Measurements from ENCODE around the gene SUGP1. TPM values are rescaled to one million over a fixed set of nuclear protein-coding genes. Genes with fewer than 3 reads are reported as not detected.
A peak's percentile ranks its signal among the peaks of the same experiment; 100 is the strongest.

The SUGP1 gene
- total and polyA plus RNA-seq, 2 of the 13 experiments (the other 11 are each of a cell fraction or from before 2014, with no cell fraction given), result 21.6 to 25.9 TPM

DNA sequence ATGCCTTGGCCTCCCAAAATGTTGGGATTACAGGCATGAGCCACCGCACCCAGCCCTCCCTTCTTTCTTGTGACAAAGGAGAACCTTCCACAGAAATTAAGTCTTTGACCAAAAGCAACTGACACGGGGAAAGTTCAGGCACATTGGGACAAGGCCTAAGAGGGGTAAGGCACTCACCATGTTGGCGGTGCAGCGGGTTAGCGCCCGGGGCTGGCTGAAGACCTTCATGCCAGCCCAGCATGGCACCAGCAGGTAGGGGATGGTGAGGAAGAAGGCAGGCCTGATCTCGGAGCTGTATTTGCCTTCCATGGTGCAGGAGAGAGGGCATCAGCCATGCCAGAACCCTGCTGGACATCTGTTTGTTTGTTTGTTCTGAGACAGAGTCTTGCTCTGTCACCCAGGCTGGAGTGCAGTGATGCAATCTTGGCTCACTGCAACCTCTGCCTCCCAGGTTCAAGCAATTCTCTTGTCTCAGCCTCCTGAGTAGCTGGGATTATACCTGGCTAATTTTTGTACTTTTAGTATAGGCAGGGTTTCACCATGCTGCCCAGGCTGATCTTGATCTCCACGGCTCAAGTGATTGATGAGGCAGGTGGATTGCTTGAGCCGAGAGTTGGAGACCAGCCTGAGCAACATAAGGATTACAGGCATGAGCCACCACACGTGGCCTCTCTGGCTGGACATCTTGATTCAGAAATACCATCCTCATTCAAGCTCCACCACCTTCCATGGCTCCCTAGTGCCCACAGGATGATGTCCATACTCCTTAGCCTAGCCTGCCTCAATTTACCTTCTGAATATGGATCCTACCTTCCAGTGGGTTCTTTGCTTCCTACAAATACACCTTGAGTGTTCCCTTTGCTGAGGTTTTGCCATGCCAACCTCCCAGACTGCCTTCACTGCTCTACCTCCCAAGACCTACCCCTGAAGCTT is 51.6 kb downstream of the SUGP1 start:
- POLR2A ChIA-PET, result no interaction called here
- Histone ChIP-seq H3K4me3 (replicated peaks in 1 of 3; ENCODE audit: insufficient read depth in 1 of 3, low read depth in 2 of 3, low read length in 3 of 3) (no peak overlapping the region), H3K36me3 (replicated peaks in 1 of 2; ENCODE audit: control insufficient read depth in 1 of 2, insufficient read depth in 2 of 2, low read length in 2 of 2) (no peaks in the 10 kb centered on the region), H3K27me3 (ENCODE audit: control insufficient read depth in 1 of 2, insufficient read depth in 2 of 2, low read length in 2 of 2) (no peaks in the 10 kb centered on the region; a peak in 1 of 5 replicates), H3K27ac (ENCODE audit: extremely low read length, insufficient read depth, low read length) (no peak overlapping the region), H2AFZ (ENCODE audit: low read length) (no peak overlapping the region), H3K9me3 (ENCODE audit: low read length) (no peaks in the 10 kb centered on the region), H3K4me2 (ENCODE audit: low read depth, low read length) (no peak overlapping the region), H4K20me1 (ENCODE audit: insufficient read depth, low read length) (no peaks in the 10 kb centered on the region), H3K79me2 (ENCODE audit: insufficient read depth, low read length) (no peaks in the 10 kb centered on the region), H3K9ac (ENCODE audit: insufficient read depth, low read depth, low read length) (no peak overlapping the region), H3K4me1 (ENCODE audit: insufficient read depth, low read length) (peaks cover 17% of the 10 kb centered on the region)
- in situ Hi-C loops (cut with HindIII; ENCODE audit: extremely low pct_ligation_motif_present, low pct_unique_long_range_greater_than_20kb), result no loop called here
- CTCF ChIA-PET (ENCODE audit: low intra/inter-chr PET ratio, low total read pairs), result no interaction called here
- ATAC-seq (no peak), DNase-seq (ENCODE audit: low spot score) (no peak), FAIRE-seq (no peak)
- 66% methylated on average over 10 of the region's 10 CpGs for WGBS (ENCODE audit: low lambda C conversion rate)
- no TSS peak for BruUV-seq (replicated peaks)
- TF ChIP-seq ZNF460 (CRISPR knock-in tag; IDR thresholded peaks at IDR 0.05; ENCODE audit: borderline replicate concordance) (peak; percentile 71), CEBPG (CRISPR knock-in tag; IDR thresholded peaks at IDR 0.05) (peak; percentile 61; the same call in 1 of the 2 replicates), ISX (CRISPR knock-in tag; conservative IDR thresholded peaks at IDR 0.05) (no peak), ZNF589 (CRISPR knock-in tag; conservative IDR thresholded peaks at IDR 0.05) (no peak), ZNF572 (CRISPR knock-in tag; IDR thresholded peaks at IDR 0.05) (no peak), FOXP1 (IDR thresholded peaks at IDR 0.05) (no peak), FOXP1 (CRISPR knock-in tag; IDR thresholded peaks at IDR 0.05) (0 out of 2 replicates have a peak, but pooled peaks have one; percentile 16), TOPORS (CRISPR knock-in tag; IDR thresholded peaks at IDR 0.05) (no peak)
- TF ChIP-seq, protein P1, sequence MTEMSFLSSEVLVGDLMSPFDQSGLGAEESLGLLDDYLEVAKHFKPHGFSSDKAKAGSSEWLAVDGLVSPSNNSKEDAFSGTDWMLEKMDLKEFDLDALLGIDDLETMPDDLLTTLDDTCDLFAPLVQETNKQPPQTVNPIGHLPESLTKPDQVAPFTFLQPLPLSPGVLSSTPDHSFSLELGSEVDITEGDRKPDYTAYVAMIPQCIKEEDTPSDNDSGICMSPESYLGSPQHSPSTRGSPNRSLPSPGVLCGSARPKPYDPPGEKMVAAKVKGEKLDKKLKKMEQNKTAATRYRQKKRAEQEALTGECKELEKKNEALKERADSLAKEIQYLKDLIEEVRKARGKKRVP (CRISPR knock-in tag; IDR thresholded peaks at IDR 0.05), result peak in 1 of 2 experiments; percentile 63; a peak in 1 of 4 replicates
- TF ChIP-seq, protein P2, sequence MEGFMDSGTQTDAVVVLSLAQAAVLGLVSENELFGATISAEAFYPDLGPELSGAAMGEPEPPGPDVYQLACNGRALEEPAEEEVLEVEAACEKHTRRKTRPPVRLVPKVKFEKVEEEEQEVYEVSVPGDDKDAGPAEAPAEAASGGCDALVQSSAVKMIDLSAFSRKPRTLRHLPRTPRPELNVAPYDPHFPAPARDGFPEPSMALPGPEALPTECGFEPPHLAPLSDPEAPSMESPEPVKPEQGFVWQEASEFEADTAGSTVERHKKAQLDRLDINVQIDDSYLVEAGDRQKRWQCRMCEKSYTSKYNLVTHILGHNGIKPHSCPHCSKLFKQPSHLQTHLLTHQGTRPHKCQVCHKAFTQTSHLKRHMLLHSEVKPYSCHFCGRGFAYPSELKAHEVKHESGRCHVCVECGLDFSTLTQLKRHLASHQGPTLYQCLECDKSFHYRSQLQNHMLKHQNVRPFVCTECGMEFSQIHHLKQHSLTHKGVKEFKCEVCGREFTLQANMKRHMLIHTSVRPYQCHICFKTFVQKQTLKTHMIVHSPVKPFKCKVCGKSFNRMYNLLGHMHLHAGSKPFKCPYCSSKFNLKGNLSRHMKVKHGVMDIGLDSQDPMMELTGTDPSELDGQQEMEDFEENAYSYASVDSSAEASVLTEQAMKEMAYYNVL (CRISPR knock-in tag; IDR thresholded peaks at IDR 0.05; ENCODE audit: borderline replicate concordance), result no peak
- TF ChIP-seq, protein P3, sequence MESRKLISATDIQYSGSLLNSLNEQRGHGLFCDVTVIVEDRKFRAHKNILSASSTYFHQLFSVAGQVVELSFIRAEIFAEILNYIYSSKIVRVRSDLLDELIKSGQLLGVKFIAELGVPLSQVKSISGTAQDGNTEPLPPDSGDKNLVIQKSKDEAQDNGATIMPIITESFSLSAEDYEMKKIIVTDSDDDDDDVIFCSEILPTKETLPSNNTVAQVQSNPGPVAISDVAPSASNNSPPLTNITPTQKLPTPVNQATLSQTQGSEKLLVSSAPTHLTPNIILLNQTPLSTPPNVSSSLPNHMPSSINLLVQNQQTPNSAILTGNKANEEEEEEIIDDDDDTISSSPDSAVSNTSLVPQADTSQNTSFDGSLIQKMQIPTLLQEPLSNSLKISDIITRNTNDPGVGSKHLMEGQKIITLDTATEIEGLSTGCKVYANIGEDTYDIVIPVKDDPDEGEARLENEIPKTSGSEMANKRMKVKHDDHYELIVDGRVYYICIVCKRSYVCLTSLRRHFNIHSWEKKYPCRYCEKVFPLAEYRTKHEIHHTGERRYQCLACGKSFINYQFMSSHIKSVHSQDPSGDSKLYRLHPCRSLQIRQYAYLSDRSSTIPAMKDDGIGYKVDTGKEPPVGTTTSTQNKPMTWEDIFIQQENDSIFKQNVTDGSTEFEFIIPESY (CRISPR knock-in tag; IDR thresholded peaks at IDR 0.05), result peak; percentile 54; the same call in 1 of the 2 replicates
- intact Hi-C loops (cut with micrococcal nuclease; ENCODE audit: unreplicated experiment), result no loop called here
